GM10266 (cell line): ENCODE data around the gene GNS.
"Not testable (repeated sequence)": the region's sequence is repeated elsewhere in the genome, so short reads cannot be mapped to it uniquely, and the experiment has no call there.

Source experiments
- DNase-seq: peaks from one replicate; pipeline ENCODE4 v3.0.0; 2012; ENCODE audit errors: extremely low spot score
- CTCF ChIP-seq: IDR thresholded peaks from 2 replicates; pipeline ENCODE4 v1.5.1; 2012; ENCODE audit warnings: mild to moderate bottlenecking, low read depth; ENCODE audit not compliant: control insufficient read depth, insufficient read depth; ENCODE audit errors: missing control alignments

Gene GNS

DNA sequence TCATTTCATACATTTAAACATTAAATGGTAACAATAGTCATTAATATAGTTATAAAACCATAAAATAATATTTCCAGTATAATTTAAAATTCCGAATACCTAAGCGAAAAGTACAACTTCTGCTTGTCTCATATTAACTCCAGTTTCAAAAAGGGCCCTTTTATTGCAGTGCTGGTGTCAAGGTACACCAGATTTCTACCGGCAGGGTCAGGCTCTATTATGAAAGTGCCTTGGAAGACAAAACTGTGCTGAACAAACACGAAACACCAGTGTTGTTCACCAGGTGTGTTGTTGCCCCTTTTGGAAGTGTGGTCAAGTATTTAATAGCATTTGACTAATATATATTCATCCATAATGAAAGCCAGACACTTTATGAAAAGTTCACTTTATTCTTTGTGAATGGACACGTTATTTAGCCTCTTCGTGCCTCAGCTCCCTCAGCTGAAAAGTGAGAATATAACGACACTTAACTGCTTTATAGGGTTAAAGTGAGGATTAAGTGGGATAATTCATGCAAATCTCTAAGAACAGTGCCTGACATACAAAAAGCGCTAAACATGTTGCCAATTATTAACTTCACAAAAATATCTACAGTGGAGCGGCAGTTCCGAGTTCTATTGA, 20.3 kb upstream of the GNS start:
- no peak for TF ChIP-seq CTCF
- no peak for DNase-seq

- not testable (repeated sequence) for DNase-seq
Observed at GRCh38 chr12:64775147-64775736, 16.0 kb upstream of the GNS start.

- no peak for DNase-seq
- TF ChIP-seq CTCF = no peak
Observed at GRCh38 chr12:64773386-64773785, 14.2 kb upstream of the GNS start.

DNA sequence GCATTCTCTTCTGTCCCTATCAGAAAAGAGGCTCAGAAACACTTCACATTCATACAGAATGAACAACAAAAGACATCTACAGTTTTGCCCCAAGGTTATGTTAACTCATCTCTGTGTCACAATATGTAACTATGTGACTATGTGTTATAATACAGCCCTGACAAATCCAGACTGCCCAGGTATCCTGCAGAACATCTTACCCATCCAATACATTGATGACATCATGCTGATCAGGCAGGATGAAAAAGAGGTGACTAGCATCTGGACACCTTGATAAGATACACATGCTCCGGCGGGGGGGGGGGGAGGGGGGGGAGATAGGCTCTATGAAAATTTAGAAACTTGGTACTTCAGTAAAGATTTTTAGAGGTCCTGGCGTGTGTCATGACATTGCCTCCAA, 8.3 kb upstream of the GNS start:
- no peak for TF ChIP-seq CTCF
- no peak for DNase-seq

DNA sequence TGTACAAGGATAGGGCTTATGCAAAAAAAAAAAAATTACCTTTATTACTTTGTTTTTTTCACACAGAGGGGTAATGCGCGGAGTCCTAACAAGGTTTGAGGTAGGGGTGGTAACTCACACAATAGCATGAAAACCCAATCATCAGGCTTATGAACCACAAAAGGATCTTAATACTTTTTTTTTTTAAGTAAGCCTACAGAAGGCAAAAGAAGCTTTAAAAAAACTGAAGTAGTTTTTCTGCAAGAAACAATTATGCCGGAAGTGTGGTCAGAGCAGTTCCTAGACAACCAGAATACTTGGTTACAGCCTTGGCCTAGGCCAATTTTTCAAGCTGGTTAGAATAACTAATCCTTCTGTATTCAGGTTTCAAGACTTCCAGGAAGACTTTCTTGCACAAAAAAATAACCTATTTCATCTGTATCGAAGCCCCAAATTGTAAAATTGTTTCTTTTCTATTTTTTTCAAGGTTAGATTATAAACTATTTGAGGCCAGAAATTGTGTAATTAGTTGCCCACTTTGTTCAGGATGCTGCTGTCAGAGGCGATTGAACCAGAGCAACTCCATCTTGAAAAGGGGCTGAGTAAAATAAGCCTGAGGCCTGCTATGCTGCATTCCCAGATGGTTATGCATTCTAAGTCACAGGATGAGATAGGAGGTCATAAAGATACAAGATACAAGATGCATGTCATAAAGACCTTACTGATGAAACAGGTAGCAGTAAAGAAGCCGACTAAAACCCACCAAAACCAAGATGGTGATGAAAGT, 1.8 kb upstream of the GNS start:
- TF ChIP-seq CTCF = no peak
- DNase-seq = no peak

DNA sequence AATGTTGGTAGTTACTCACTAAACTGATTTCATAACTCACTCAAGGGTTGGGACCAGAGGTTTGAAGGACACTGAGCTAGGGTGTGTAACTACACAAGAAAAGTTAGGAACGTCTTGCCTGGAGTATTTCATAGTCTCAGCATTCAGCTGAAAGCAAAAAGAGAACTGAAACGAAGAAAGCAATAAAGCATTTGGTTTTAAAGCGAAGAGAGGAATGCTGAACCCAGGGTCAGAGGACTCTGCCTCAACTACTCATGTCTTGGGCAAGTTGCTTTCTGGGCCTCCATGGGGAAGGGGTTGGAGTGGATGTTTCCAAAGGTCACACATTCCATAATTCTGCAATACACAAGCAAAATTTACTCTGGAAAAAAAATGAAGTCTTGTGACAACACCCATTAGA, 1.4 kb downstream of the GNS start:
- DNase-seq = no peak
- TF ChIP-seq CTCF = no peak

DNA sequence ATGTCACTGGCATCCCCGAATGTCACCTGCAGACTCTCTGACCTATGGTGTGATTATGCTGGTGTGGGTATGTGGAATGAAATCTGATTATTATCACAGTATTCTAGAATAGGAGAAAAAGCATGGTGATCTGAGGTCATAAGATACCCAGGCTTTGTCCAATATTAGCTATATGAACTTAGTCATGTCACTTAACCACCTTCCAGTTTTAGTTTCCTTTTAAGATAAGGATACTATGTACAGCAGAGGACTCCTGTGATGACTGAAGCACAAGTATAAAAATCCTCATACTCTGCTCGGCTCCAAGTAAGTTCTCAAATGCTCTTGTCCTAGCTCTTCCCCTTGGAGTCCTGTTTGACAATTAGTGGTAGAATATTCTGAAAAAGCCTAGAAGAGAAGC, 2.8 kb downstream of the GNS start:
- TF ChIP-seq CTCF = no peak
- DNase-seq = peak; percentile 48
